Kidney tubule cell (primary cell): ENCODE data around the gene SLC35D2.
"Not testable (repeated sequence)": the region's sequence is repeated elsewhere in the genome, so short reads cannot be mapped to it uniquely, and the experiment has no call there.

Source experiments
- DNase-seq: peaks from one replicate; pipeline ENCODE4 v3.0.0-alpha.2; 2018; ENCODE audit warnings: low spot score

The SLC35D2 gene

DNA sequence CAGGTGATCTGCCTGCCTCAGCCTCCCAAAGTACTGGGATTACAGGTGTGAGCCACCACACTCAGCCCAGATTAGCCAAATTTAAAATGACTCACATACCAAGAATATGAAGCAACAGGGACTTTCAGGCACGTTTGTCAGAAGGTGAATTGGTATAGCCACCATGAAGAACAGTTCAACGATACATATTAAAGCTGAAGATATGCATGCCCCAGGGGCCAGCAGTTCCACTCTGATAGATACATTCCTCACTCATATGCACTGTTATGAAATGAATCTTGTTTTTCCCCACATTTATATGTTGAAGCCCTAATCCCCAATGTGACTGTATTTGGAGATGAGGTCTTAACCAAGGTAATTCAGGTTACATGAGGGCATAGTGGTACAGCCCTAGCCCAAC lies 22.5 kb downstream of the SLC35D2 start:
- no peak for DNase-seq

DNA sequence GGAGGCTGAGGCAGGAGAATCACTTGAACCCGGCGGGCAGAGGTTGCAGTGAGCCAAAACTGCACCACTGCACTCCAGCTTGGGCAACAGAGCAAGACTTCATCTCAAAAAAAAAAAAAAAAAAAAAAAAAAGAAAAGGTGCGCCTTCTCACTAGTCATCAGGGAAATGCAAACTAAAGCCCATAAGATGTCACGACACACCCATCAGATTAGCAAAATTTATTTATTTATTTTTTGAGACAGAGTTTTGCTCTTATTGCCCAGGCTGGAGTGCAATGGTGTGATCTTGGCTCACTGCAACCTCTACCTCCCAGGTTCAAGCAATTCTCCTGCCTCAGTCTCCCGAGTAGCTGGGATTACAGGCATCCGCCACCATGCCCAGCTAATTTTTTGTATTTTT lies 23.0 kb downstream of the SLC35D2 start:
- not testable (repeated sequence) for DNase-seq

DNA sequence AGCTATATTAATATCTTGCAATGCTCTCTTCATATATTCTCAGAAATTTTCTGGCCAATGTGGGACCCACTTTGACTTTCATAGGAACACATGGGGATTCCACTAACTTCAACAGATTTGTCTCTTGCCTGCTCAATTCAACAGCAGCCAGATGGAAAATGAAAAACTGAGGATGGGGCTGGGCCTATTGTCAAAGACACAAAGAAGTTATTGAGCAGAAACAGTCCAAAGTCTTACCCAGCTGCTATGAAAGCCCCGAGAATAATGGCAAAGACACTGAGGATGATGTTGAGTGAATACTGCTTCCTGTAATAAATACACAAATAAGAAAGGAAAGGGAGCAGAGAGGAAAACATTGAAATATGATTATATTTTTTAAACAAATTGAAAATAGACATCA lies 32.6 kb downstream of the SLC35D2 start:
- DNase-seq: no peak

DNA sequence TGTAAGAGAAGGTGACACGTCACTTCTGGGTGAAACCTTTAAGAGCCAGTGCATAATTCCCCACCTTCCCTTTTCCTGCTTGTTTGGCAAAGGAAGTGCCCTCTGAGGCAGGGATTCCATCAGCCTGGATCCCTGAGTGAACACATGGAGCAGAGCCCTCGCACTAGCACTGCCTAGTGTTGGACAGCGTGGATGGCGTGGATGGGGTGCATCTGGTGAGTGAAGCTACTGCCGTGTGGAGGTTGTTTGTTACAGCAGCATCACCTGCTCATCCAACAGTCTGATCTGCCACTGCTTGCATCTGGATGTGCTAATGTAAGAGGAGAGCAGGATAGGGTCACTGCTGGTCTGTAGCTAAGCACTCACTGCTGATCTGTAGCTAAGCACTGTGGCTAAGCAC lies 35.2 kb downstream of the SLC35D2 start:
- no peak for DNase-seq

DNA sequence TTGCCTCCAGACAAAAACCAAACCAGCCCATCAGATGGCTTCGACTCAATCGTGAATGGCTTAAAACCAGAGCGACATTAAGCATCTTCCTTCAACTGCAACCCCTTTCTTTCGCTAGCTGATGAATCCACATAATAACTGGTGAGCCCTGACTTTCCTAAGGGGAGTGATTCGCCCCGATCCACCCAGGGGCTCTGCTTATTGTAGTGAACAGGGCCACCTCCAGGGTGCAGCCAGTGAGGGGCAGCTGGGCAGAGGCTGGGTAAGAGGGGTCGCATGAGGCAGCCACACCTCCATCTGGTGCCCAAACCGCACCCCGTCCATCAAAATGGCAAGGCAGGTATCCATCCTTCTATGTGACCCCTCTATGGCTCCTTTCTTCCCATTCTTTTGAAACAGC lies 38.0 kb downstream of the SLC35D2 start:
- DNase-seq: no peak

DNA sequence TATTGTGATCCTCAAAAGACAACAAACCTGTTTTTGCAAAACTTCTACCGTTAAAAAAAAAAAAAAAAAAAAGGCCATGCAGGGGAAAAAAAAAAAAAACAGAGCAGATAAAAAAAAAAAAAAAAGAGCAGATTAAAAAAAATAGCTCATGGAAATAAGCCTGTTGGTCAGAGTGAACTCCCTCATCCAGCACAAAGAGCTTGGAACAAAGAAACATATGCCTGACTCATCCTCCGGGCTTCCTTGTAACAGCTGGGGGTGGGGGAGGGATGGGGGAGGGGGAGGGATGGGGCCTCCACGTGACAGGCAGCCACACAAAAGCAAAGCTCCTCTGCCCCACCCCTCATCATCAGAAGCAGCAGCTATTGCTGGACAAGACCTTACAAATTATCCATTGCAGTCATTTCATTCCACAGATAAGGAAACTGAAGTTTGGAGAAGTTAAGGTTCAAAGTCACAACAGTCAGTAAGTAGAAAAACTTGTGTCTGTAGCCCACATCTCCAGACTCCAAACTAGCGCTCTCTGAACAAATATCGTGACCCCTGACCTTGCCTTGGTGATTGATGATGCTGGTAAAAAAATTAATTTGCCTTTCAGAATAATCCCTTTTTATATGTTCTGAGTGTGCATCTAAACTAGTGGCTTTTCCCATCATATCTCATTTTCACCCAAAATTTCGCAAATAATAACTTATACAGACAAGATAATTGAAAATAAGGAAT lies 38.9 kb downstream of the SLC35D2 start:
- DNase-seq: peak; percentile 94

DNA sequence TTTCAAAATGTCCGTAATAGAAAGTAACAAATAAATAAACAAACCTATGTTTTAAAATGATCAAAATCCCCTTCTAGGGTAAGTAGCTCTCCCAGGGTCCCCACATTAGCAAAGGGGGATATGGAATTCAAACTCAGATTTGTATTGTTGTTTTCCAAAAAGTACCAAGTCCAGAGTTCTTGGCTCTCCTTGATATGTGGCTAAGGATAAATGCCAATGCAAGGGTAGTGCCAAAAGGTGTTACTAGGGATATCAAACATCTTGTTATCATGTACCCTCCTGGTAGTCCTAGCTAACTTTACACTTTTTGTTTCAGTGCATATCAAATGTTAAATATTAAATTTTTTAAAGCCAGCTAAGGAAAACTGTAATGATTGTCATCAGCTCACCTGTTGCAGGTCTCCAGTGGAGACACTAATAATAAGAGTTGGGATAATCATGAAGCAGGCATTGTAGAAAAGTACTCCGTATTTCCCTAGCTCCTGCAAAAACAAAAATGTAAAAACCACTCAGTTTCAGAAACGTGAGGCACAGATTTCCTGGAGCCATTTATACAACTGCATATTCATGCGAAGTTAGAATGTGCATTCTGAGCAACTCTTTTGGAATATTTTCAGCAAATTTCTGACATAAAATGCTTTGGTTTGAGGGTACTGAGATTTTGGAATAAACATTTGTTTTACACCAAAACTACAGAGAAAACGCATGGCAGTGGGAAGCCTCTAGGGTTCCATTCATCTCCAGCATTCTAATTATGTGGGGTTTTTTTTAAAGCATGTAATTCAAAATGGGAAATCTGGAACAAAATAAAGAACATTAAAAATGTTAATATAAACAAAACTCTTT lies 39.8 kb downstream of the SLC35D2 start:
- no peak for DNase-seq

DNA sequence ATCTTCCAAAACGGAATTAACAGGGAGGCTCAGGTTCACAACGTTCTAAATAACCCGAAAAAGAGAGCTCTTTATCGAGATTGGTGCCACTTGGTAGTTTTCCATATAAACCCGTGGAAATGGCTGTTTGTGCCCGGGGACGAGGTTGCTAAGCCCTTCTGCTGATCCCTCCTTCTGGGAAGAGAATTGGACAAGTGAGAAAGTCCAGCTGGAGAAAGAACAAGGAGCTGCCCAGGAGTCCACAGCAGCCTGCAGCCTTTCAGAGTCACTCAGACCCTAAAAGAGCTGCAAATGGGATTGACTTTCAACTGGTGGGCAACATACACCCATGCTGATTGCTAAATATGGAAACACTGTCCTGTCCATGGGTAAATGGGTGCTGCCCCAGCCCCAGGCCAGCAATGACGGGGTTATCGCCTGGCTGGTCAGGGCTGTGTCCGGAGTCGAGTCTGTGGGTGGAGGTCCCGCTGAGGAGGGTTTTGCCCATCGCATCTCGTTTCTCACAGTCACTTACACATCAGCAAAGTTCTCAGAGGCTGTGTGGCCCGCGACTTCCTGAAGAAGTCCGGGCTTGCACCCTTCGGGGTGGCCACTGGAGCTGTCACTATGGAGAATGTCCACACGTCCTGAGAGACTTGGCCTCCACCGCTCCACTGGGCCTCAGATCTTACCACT lies 40.8 kb downstream of the SLC35D2 start:
- no peak for DNase-seq

DNA sequence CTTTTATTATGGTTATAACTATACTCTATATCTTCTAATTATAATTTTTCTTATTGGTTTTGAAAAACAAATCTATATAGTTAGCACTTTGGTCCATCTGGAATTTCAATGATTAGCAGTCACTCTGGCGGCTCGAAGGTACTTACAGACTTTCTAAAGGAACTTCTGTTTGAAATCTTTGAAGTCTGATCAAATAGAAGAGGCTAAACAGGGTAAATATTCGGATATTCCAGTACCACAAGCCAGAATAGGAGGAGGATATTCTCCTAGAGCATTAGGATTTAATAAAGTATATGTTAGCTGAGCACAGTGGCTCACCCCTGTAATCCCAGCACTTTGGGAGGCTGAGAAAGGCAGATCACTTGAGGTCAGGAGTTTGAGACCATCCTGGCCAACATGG lies 42.8 kb downstream of the SLC35D2 start:
- no peak for DNase-seq

DNA sequence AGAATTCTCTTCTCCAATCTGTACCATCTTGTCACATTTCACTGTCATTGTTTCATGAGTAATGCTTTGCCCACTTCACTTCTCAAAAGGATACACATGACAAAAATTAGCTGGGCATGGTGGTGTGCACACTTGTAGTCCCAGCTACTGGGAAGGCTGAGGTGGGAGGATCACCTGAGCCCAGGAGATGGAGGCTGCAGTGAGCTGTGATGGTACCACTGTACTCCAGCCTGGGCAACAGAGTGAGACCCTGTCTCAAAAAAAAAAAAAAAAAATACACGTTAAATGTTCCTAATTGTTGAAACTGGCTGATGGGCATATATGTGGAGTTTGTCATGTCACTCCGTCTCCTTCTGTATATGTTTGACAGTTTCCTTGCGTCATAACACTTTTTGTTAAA lies 45.2 kb downstream of the SLC35D2 start:
- DNase-seq: no peak

DNA sequence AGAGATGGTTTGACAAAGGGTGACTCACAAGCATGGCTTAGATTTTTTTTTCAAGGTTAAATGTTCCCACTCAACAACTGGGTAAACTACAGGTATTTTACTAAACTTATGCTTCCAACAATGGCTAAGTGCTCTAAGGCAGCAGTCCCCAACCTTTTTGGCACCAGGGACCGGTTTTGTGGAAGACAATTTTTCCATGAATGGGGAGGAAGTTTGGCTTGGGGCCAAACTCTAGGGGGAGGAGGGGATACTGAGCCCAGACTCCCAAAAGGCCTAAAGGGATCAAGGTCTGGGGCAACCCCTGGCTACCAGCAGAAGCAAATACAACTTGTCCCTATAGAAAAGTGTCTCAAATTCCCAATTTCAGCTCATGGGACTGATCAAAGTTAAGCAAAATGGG lies 49.6 kb downstream of the SLC35D2 start:
- DNase-seq: no peak

DNA sequence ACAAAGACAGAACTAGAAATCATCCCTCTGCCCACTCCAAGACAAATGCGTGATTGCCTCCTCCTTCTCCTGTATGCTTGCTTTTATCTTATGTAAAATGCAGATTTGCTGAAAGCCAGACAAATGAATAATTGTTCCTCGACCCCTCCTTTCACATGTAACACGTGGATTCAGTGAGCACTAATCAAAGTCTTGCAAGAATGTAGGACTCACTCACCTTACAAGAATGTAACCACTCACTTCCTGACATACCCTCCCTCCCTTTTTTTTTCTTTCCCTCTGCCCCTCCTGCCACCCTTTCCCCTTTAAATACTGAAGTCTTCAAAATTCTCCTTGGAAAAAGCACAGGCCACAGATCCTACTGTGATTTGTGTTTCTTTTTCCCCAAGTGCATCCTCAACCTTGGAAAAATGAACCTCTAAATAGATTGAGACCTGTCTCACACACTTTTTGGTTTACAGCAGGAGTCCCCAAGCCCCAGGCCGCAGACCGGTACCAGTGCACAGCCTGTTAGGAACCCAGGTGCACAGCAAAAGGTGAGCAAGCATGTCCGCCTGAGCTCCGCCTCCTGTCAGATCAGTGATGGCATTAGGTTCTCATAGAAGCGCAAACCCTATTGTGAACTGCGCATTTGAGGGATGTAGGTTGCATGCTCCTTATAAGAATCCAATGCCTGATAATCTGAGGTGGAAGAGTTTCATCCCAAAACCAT lies 52.1 kb downstream of the SLC35D2 start:
- DNase-seq: peak; percentile 83

DNA sequence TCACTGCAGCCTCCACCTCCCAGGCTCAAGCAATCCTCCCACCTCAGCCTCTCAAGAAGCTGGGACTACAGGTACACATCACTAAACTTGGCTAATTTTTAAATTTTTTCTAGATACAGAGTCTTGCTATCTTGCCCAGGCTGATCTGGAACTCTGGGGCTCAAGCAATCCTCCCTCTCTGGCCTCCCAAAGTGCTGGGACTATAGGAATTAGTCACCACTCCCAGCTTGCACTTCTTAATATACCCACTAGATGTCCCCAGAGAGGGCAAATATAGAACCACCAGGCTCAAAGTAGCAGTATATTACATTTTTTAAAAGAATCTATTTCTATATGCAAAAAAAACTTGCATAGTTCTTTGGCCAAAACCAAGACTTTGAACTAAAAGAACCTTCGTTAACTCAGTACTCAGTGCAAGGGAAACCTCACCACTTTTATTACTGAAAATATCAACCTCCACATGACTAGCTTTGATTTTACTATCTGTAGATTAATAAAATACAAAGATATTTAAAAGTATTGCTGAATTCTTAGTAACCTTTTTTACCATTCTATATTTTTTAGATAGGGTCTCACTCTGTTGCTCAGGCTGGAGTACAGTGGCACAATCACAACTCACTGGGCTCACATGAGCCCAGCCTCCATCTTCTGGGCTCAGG lies 55.7 kb downstream of the SLC35D2 start:
- DNase-seq: peak; percentile 69

DNA sequence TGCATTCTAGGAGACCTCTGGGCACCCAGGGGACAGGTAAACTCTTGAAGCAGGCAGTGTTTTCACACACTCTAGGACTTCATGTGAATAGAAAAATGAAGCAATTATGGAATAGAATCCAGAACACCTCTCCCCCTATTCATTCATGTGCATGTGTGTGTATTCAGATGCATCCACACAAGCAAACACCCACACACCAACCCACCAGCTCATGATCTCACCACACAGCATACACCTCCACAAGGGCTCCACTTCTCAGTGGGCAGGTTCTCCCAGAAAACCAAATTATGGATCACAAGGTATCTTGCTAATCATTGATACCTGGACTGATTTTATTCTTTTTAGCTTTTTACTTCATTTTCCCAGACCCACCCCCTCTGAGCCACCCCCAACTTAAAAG lies 60.3 kb downstream of the SLC35D2 start:
- DNase-seq: no peak

DNA sequence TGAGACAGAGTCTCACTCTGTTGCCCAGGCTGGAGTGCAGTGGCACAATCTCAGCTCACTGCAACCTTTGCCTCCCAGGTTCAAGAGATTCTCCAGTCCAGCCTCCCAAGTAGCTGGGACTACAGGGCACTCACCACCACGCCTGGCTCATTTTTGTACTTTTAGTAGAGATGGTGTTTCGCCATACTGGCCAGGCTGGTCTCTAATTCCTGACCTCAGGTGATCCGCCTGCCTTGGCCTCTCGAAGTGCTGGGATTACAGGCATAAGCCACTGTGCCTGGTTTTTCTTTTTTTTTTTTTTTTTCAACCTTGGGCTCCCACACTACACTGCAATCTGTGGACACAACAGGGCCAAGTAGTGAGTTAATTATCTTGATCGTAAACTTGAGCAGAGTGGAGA lies 60.8 kb downstream of the SLC35D2 start:
- not testable (repeated sequence) for DNase-seq

DNA sequence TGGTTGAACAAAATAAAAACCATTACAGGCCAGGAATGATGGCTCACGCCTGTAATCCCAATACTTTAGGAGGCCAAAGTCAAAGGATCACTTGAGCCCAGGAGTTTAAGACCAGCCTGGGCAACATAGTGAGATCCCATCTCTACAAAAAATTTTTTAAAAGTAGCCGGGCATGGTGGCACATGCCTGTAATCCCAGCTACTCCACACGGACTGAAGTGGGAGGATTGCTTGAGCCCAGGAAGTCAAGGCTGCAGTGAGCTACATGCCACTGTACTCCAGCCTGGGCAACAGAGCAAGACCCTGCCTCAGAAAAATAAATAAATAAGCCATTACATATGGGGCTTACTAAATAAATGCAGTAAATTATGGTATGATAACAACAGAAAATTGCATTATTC lies 61.3 kb downstream of the SLC35D2 start:
- DNase-seq: not testable (repeated sequence)

DNA sequence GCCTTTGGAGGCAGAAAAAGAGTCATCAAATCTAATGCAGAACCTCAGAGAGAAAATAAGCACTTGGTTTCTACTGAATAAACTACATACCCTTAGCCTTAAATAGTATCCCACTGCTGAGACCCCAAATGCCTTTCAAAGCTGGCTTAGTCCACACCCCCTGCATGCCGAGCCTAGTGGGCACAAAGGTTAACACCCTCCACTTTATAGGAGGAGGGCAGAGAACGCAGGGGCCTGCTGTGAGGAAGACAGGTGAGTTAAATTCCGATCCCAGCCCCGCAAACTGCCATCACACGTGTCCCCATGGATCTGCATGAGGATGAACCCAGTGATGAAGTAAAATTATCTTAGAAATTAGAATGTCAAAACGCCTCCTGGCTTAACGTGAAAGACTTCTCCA lies 62.0 kb downstream of the SLC35D2 start:
- DNase-seq: no peak

DNA sequence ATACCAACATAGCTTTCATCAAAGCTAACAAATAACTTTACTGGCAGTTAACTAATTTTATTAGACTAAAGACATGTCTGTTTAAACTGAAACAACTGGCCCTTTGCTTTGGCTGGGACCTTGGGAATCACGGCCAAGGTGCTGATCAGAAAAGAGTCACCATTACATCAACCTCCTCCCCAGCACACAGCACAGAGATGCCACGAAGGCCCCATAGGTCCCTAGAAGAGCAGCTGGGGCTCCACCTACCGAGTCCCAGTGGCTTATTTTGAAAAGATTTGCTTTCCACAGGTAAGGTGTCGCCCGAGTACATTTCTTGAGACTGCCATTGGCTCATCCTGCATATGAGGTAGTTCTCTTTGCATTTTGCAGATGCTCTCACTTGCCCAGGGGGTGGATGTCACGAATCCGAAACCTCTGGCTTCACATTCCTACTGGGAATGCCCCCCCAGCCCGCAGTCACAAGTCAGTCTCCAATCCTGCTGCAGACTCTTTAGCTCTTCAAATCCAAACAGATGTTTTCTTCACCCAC lies 62.7 kb downstream of the SLC35D2 start:
- DNase-seq: no peak

DNA sequence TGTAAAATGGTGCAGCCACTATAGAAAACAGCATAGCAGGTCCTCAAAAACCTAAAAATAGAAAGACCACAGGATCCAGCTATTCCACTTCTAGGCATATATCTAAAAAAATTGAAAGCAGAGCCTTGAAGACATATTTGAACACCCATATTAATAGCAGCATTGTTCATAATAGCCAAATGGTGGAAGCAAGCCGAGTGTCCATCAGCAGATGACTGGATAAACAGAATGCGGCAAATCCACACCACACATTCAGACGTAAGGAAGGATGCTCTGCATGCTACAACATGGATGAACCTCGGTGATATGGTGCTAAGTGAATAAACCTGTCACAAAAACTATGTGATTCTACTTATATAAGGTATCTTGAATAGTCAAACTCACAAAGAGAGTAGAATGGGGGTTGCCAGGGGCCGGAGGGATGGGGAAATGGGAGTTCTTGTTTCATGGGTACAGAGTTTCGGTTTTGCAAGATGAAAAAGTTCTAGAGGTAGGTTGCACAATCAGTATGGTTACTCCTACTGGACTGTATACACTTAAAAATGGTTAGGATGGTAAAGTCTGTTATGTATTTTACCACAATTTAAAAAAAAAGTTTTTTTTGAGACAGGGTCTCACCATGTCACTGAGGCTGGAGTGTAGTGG lies 64.5 kb downstream of the SLC35D2 start:
- DNase-seq: no peak

DNA sequence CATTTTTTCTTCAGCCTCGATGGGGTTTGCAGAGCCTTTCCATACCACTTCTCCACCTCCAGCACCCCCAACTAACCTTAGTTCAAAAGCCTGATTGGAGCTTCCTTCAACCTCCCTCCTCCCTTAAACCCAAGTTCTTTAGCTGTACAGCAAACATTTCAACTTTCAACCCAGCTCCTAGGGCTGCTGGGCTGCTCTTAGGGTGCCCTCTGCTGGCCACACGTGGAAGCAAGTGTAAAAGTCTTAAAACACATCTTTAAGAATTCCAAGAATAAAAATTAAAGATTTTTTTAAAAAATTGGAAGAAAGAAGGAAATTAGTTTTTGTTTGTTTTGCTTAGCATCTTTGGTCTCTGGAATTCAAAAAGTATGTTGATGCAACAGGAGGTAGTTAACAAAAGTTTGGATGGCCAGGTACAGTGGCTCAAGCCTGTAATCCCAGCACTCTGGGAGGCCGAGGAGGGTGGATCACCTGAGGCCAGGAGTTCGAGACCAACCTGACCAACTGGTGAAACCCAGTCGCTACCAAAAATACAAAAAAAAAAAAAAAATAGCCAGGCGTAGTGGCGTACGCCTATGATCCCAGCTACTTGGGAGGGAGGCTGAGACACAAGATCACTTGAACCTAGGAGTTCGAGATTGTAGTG lies 66.1 kb downstream of the SLC35D2 start:
- peak; percentile 55 for DNase-seq

DNA sequence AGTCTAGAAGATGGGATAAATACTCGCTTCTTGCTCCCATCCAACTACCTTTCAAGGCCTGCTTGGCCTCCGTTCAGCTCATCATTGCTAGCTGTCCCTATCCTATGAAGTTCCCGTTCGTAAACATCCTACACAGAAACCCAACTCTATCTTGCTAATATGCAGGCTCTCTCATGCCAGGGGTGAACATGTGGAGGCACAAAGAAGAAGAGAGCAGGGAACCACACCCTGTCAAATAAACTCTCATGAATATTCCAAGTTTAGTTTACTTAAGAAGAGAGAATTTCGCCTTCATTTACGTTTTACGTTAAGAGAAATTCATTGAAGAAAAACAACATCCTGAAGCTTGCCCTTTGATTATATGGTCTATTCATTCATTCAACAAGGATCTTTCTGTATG lies 73.7 kb downstream of the SLC35D2 start:
- DNase-seq: no peak
